ENCODE results near the gene SHOC2.
"Not testable (repeated sequence)": the region's sequence is repeated elsewhere in the genome, so short reads cannot be mapped to it uniquely, and the experiment has no call there.

SHOC2 gene

GRCh38 chr10:110901954-110902819 lies 17.2 kb upstream of the SHOC2 start:
- DNase-seq (peak; percentile 42), ATAC-seq (peak; percentile 68)

GRCh38 chr10:110903280-110904278 lies 15.8 kb upstream of the SHOC2 start:
- DNase-seq = no peak
- peak; percentile 87 for ATAC-seq

GRCh38 chr10:110910138-110910537 lies 9.3 kb upstream of the SHOC2 start:
- no peak for ATAC-seq
- DNase-seq = no peak

- no peak for DNase-seq
- ATAC-seq = no peak
Measured at GRCh38 chr10:110912374-110912773, 7.0 kb upstream of the SHOC2 start.

DNA sequence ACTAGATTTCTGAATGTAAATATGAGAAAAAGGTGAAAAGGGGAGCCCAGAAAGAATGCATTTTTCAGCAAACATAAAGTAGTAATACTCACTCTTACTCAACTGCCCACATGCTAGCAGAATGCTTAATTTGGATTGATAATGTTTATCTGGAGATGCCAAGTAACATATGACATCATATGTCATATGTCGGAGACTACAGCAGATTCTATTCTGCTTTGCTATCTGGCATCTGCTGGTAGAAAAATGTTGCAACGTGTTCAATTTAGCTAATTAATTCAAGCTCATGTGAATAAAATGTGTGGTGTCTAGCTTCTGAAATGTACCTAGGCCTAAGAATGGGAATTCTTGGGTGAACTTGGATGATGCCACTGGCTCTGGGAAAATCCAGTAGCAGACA lies 5.0 kb upstream of the SHOC2 start:
- DNase-seq (no peak), ATAC-seq (no peak)

DNA sequence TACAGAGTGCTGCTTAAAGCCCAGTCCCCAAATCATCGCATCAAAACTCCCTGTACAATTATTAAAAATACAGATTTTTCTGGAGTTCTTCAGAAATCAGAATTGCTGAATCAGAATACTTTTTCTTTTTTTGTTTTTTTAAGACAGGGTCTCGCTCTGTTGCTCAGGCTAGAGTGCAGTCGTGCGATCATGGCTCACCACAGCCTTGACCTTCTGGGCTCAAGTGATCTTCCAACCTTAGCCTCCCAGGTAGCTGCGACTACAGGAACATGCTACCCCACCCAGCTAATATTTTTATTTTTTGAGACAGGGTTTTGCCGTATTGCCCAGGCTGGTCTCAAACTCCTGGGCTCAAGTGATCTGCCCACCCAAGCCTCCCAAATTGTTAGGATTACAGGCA lies 4.4 kb upstream of the SHOC2 start:
- ATAC-seq (no peak), DNase-seq (no peak)

- not testable (repeated sequence) for DNase-seq
Measured at GRCh38 chr10:110915600-110915999, 3.8 kb upstream of the SHOC2 start.

DNA sequence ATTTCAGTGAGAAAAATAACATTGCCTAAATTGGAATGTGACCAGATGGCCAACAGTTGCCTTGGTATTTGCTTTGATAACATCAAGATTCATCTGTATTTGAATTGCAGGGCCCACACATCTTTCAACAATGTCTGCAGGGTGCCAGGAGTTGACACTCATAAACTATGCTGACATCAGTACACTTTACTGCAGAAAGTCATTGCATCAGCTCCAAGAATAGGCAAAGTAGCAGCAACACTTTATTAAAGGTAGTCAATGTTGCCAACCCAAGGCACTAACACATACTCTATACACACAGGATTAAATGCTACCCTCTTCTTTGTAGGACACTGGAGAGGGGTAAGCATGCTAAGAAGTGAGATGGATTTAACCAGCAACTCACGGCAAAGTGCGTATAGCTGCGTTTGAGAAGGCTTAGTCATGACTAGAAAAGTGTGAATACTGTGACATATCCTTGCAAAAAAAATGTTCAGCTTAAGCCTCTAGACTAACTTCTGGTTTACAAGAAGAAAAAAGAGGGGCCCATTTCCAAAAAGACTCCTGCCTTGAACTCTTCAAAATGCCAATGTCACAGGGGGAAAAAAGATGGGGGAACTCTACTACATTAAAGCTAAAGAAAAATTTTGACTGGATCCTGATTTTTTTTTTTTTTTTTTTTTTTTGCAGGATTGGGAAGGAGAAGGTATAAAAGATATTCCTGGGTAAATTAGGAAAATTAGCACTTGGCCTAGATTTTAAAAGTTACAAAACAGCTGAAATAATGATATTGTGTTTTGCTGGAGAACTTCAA lies 2.7 kb upstream of the SHOC2 start:
- DNase-seq = no peak
- no peak for ATAC-seq

More at GRCh38 chr10:110915600-110915999, 3.8 kb upstream of the SHOC2 start:
- ATAC-seq = not testable (repeated sequence)

GRCh38 chr10:110918269-110918642 lies 1.1 kb upstream of the SHOC2 start:
- DNase-seq (peak; percentile 94), ATAC-seq (no peak)

GRCh38 chr10:110918643-110919348 lies 608 bp upstream of the SHOC2 start, which contains the start of gene BBIP1:
BBIP1 (minus strand) TSS chr10:110919180; CDS start chr10:110918157, 1,023 bp downstream.
- ATAC-seq = peak; percentile 96
- no peak for DNase-seq

DNA sequence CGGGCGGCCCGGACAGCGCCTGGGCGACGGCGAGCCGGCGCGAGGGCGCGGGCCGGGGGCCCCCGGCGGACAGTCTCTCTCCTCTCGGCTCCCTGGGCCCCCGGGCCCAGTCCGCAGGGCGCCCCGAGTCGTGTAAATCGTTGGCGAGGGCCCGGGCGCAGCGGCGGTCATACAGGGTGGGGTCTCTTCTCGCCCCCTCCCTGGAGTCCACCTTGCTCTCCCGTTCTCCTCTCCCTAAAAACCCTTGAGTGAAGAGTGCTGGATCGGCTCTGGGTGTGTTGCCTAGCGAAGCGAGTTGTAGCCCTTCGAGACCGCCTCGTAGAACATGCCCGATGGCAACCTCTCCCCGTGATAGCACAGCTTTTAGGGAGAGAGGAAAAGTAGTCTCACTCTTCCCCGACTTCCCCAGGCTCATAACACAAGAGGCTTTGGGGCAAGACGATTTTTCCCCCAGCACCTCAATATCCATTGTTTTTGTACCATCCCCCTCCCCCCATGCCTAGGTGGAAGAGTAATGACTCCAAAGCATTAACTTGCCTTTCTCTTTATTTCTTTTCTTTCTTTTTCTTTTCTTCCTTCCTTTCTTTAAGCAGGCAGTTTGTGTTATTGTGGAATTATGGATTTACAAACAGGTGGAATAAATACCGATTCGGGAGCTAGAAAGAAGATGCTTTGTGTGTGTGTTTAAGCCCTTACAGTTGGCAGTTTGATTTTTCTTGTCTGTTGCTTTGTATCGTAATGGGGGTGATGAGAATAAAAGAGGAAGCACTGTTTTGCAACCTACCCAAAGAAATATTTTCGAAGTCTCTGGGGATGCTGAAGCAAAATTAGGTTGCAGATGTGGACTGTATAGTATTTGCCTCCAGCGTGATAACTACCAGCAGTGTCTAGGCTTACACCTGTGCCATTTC lies 822 bp downstream of the SHOC2 start:
- peak; percentile 37 for DNase-seq
- ATAC-seq = no peak

GRCh38 chr10:110923856-110924493 lies 4.6 kb downstream of the SHOC2 start:
- DNase-seq = no peak

GRCh38 chr10:110927461-110927860 lies 8.1 kb downstream of the SHOC2 start:
- DNase-seq = no peak
- ATAC-seq = no peak

More at GRCh38 chr10:110923856-110924493, 4.6 kb downstream of the SHOC2 start:
- ATAC-seq = no peak

- ATAC-seq (no peak), DNase-seq (no peak)
Measured at GRCh38 chr10:110931769-110932381, 12.5 kb downstream of the SHOC2 start.

DNA sequence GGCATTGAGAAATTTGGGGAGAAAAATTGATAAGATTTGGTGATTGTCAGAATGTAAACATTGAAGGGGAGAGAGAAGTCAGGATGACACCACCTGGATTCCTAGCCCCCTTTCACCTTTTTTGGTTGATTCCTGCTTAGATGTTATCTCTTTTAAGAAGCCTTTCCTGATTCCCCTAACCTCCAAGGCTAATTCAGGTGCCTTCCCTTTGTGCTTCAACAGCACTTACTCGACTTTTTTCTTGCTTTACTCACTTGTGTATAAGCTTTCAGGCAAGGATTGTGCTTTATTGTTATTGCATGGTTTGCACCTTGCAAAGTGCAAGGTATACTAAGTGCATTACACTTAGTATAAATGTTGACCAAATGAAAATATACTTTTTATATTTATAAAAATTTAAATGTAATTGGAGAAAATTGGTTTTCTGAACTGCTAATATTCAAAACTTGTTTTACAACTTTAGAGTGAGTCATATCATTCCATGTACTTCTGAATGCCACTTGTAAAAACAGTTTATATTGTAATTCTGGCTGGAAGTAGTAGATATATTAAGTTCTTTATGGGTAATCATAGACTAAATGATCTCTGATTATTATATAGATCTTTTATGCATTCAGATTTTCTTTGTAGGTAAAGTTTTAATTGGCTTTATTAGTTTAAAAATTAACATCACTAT lies 13.2 kb downstream of the SHOC2 start:
- ATAC-seq = no peak
- no peak for DNase-seq

- DNase-seq (no peak), ATAC-seq (no peak)
Measured at GRCh38 chr10:110936757-110937156, 17.4 kb downstream of the SHOC2 start.

DNA sequence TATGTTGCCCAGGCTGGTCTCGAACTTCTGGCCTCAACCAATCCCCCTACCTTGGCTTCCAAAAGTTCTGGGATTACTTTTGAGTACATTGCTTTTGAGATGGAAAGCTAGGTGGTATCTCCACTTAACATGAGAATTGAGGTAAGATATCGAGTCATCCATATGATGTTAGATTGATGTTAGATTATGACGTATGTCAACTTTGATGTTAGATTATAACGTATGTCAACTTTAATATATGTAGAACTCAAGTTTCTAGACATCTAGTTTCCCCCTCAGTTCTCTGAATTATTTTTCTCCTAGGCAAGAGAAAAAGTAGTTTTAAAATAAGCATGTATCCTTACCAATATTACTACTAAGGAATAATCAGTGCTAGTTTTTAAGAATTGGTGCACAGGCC lies 20.0 kb downstream of the SHOC2 start:
- no peak for ATAC-seq

DNA sequence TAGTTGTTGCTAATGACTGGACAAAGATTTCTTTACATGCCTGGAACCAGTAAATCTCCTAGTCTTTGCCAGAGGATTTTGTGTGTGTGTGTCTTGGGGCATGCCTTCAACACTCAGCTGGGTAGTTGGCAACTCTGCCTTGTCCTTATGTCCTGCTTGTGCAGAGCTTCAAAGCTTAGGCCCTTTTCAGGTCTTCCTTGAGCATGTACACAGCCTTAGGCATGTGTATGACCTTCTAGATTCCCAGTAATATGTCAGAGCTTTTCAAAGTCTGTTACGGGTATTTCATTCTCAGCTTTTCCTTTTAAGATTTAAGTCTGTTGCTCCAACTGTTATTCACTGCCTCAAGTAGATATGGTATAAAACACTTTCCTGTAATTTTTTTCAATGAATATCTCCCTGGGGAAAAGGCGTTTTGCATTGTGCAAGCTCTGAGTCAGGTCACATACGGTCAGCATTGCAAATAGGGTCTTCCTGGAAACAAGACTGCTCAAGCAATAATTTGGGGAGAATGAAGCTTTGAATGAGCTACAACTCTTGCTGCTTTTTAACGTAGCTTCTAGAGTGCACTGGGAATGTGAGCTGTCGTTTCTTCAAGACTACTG lies 25.5 kb downstream of the SHOC2 start:
- ATAC-seq (no peak), DNase-seq (no peak)

More for the DNA sequence above, 20.0 kb downstream of the SHOC2 start:
- DNase-seq = no peak
